ENCODE data around the gene VAV3. TPM values are rescaled to one million over a fixed set of nuclear protein-coding genes. Genes with fewer than 3 reads are reported as not detected.

The VAV3 gene
- total and polyA plus RNA-seq, 8 donors: 7.1 to 21.4 (median 12.8) TPM

GRCh38 chr1:107949467-107950253 lies 15.3 kb downstream of the VAV3 start:
- Histone ChIP-seq H3K9me3 (no peaks in the 10 kb centered on the region), H3K27me3 (no peaks in the 10 kb centered on the region), H3K27ac (no peak overlapping the region), H3K36me3 (no peaks in the 10 kb centered on the region), H3K4me1 (peaks cover 0 to 5% (median 0%) of the 10 kb centered on the region in 3 donors), H3K4me3 (no peak overlapping the region)
- intact Hi-C loops (cut with DNase I): no loop called here
- no peak for DNase-seq
- TF ChIP-seq, protein P1, sequence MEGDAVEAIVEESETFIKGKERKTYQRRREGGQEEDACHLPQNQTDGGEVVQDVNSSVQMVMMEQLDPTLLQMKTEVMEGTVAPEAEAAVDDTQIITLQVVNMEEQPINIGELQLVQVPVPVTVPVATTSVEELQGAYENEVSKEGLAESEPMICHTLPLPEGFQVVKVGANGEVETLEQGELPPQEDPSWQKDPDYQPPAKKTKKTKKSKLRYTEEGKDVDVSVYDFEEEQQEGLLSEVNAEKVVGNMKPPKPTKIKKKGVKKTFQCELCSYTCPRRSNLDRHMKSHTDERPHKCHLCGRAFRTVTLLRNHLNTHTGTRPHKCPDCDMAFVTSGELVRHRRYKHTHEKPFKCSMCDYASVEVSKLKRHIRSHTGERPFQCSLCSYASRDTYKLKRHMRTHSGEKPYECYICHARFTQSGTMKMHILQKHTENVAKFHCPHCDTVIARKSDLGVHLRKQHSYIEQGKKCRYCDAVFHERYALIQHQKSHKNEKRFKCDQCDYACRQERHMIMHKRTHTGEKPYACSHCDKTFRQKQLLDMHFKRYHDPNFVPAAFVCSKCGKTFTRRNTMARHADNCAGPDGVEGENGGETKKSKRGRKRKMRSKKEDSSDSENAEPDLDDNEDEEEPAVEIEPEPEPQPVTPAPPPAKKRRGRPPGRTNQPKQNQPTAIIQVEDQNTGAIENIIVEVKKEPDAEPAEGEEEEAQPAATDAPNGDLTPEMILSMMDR (IDR thresholded peaks at IDR 0.05): no peak
- ATAC-seq: no peak
- WGBS, 2 donors: 35% methylated on average over 3 of the region's 3 CpGs
- FAIRE-seq: no peak

GRCh38 chr1:107946794-107947193 lies 18.2 kb downstream of the VAV3 start:
- intact Hi-C loops (cut with DNase I): no loop called here

DNA sequence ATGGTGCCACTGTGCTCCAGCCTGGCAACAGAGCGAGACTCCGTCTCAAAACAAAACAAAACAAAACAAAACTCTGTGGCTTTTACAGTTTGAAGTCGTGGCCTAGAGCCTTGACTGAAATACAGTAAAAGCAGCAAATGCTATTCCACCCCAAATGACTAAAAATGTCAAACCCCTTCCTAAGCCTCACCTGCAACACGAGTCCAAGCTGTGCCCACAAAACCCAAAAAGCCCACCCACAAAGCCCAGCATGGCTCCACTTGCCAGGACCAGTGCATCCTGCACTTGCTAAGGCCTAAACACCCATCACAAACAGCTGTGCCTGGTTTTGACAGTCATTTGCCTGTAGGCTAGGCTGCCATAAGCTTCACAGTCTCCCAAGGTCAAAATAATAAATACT lies 21.3 kb downstream of the VAV3 start:
- Histone ChIP-seq H3K27ac (no peak overlapping the region), H3K36me3 (no peaks in the 10 kb centered on the region), H3K4me3 (no peak overlapping the region), H3K9me3 (no peaks in the 10 kb centered on the region), H3K27me3 (no peaks in the 10 kb centered on the region), H3K4me1 (no peaks in the 10 kb centered on the region)
- ATAC-seq: no peak
- 82 to 85% methylated on average over 4 of the region's 4 CpGs for WGBS, 2 donors
- FAIRE-seq: no peak
- TF ChIP-seq, protein P1 (IDR thresholded peaks at IDR 0.05): no peak
- no peak for DNase-seq
- intact Hi-C loops (cut with DNase I): no loop called here

More at GRCh38 chr1:107946794-107947193, 18.2 kb downstream of the VAV3 start:
- no peak overlapping the region for H3K4me3 ChIP-seq
- H3K9me3 ChIP-seq: no peaks in the 10 kb centered on the region
- H3K27me3 ChIP-seq: no peaks in the 10 kb centered on the region
- FAIRE-seq (no peak), DNase-seq (no peak), ATAC-seq (no peak)
- no peaks in the 10 kb centered on the region for H3K4me1 ChIP-seq
- TF ChIP-seq, protein P1 (IDR thresholded peaks at IDR 0.05): no peak
- no peaks in the 10 kb centered on the region for H3K36me3 ChIP-seq
- no peak overlapping the region for H3K27ac ChIP-seq

DNA sequence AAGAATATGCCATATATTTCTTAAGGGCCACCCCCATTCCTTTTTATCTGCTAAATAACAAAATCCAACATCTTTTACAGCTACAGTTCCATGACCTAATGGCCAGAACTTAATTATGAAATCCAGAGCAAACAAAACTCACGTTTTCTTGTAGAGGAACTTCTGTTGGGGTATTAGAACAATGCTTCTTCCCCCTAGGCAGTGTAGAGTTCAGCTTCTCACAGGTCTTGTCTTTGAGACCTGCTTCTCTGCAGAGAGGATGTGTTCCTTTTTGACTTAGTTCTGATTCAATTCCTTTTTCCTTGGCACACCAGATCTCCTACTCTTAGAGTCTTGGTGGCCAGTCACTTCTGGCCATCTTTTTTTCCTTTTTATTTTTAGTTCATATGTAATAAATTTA lies 22.2 kb downstream of the VAV3 start:
- no peaks in the 10 kb centered on the region for H3K36me3 ChIP-seq
- 51 to 68% methylated on average over 1 of the region's 1 CpG for WGBS, 2 donors
- ATAC-seq (no peak), FAIRE-seq (no peak), DNase-seq (no peak)
- no peaks in the 10 kb centered on the region for H3K27me3 ChIP-seq
- H3K9me3 ChIP-seq: no peaks in the 10 kb centered on the region
- H3K27ac ChIP-seq: no peak overlapping the region
- no peak overlapping the region for H3K4me3 ChIP-seq
- intact Hi-C loops (cut with DNase I): no loop called here
- TF ChIP-seq, protein P1 (IDR thresholded peaks at IDR 0.05): no peak
- H3K4me1 ChIP-seq: no peaks in the 10 kb centered on the region

DNA sequence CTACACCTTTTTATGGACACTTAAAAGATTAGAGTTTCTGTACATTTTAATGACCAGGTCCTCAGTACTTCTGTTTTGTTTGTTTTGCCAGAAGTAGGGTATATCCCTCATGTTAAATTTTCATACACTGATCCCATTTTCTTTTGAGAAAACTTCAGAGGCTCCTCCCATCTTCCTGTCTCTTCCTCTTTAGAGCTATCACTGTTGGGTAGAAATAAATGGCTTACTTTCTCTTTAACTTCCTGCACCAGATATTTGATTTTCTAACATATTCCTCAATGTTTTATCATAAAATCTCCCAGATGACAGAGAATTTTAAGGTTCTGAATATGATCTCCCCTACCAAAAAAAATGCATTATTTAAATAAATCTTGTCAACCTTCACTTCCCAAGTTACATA lies 23.4 kb downstream of the VAV3 start:
- H3K27me3 ChIP-seq: no peaks in the 10 kb centered on the region
- FAIRE-seq: no peak
- DNase-seq: no peak
- peak overlapping the region in 2 of 4 donors; percentile 7 to 25 for H3K27ac ChIP-seq
- H3K36me3 ChIP-seq: no peaks in the 10 kb centered on the region
- no peak overlapping the region for H3K4me3 ChIP-seq
- intact Hi-C loops (cut with DNase I): no loop called here
- no peak for ATAC-seq
- TF ChIP-seq, protein P1 (IDR thresholded peaks at IDR 0.05): no peak
- H3K4me1 ChIP-seq: no peaks in the 10 kb centered on the region
- no peaks in the 10 kb centered on the region for H3K9me3 ChIP-seq

Measured in pancreas (tissue), 10 donors.